Panc1 (cell line): ENCODE measurements around the gene KRT10. TPM values are rescaled to one million over a fixed set of nuclear protein-coding genes. Genes with fewer than 3 reads are reported as not detected.

Experiments
- ATAC-seq: fragments of 200-7000 bp; cut with Tn5 transposase; 2 replicates; pipeline ENCODE4 v1.9.1; 2020; ENCODE audit warnings: mild to moderate bottlenecking, moderate library complexity
- BruUV-seq: library from RNA; stranded (reverse); fragments of 400-500 nt; replicated peaks from 2 replicates; lab custom pipeline; 2021; lab: Mats Ljungman, UMichigan
- CTCF ChIA-PET: fragments of 300-600 bp; sonication (Branson Sonifier 250); formaldehyde crosslinking; loops from one replicate; lab custom pipeline; 2022; ENCODE audit warnings: antibody characterized with exemption; lab: Charles Lee
- POLR2A ChIA-PET: fragments of 300-600 bp; sonication (Branson Sonifier 250); formaldehyde crosslinking; loops from one replicate; lab custom pipeline; 2022; ENCODE audit warnings: antibody characterized with exemption; lab: Charles Lee
- DNase-seq: peaks from one replicate; pipeline ENCODE4 v3.0.0-alpha.2; 2010; ENCODE audit warnings: low read depth, low spot score
- H3K27ac ChIP-seq: 2 replicates; pipeline ENCODE4 v1.5.1; 2011; ENCODE audit warnings: mild to moderate bottlenecking, low read length, inconsistent platforms
- H3K27me3 ChIP-seq: fragments of 200-500 bp; sonication (Bioruptor generic); 2 replicates; pipeline ENCODE4 v1.6.0; 2014; ENCODE audit warnings: low read length, inconsistent platforms; ENCODE audit not compliant: control insufficient read depth, insufficient read depth
- H3K36me3 ChIP-seq: fragments of 200-500 bp; sonication (Bioruptor generic); 2 replicates; pipeline ENCODE4 v1.5.1; 2014; ENCODE audit warnings: inconsistent platforms, mild to moderate bottlenecking, low read length, moderate library complexity; ENCODE audit not compliant: control insufficient read depth, insufficient read depth
- H3K4me1 ChIP-seq: 2 replicates; pipeline ENCODE4 v1.5.1; 2011; ENCODE audit warnings: inconsistent platforms, mild to moderate bottlenecking, low read length, moderate library complexity; ENCODE audit not compliant: control insufficient read depth, insufficient read depth
- H3K4me3 ChIP-seq, 2 experiments: 2 replicates each; pipeline ENCODE4 v1.5.1; 2011 to 2012; ENCODE audit warnings: low read depth in 2 of 2, low read length in 2 of 2, mild to moderate bottlenecking in 2 of 2, inconsistent platforms in 1 of 2, moderate library complexity in 1 of 2
- H3K9me3 ChIP-seq: fragments of 200-500 bp; sonication (Bioruptor generic); 2 replicates; pipeline ENCODE4 v1.5.1; 2014; ENCODE audit warnings: low read depth, mild to moderate bottlenecking, inconsistent platforms, low read length, moderate library complexity; ENCODE audit not compliant: control insufficient read depth, insufficient read depth
- POLR2AphosphoS5 ChIP-seq: IDR thresholded peaks from 2 replicates; pipeline ENCODE4 v1.6.1; 2012; ENCODE audit warnings: mild to moderate bottlenecking, low read depth, low read length, moderate library complexity
- SIN3A ChIP-seq: IDR thresholded peaks from 2 replicates; pipeline ENCODE4 v1.6.1; 2012; ENCODE audit warnings: low read depth, mild to moderate bottlenecking, low read length, moderate library complexity, borderline replicate concordance; ENCODE audit not compliant: insufficient read depth
- TCF7L2 ChIP-seq: IDR thresholded peaks from 2 replicates; pipeline ENCODE4 v1.6.1; 2011; ENCODE audit warnings: mild to moderate bottlenecking, low read depth, low read length, inconsistent platforms
- in situ Hi-C: cut with HindIII; loops from 2 replicates; pipeline ENCODE4 v1.10.0; 2016; ENCODE audit warnings: low sequenced_read_pairs, low pct_unique_long_range_greater_than_20kb
- intact Hi-C: fragments of 100-400 bp; cut with micrococcal nuclease; formaldehyde crosslinking; loops from one replicate; pipeline ENCODE4 v1.10.0; 2022; ENCODE audit not compliant: unreplicated experiment
- total RNA-seq: library from RNA; stranded (reverse); gene quantifications from one replicate; pipeline ENCODE4 v1.2.1, GENCODE V29; 2021; ENCODE audit not compliant: unreplicated experiment
- TF ChIP-seq, protein P1 (sequence below): fragments of 450-650 bp; IDR thresholded peaks from 2 replicates; pipeline ENCODE4 v1.5.1; 2017; ENCODE audit warnings: mild to moderate bottlenecking
- TF ChIP-seq, protein P2 (sequence below), 2 experiments: IDR thresholded peaks; 2 replicates each; pipeline ENCODE4 v1.6.1; 2011 to 2012; ENCODE audit warnings: low read depth in 2 of 2, control low read depth in 1 of 2, low read length in 1 of 2, mild to moderate bottlenecking in 1 of 2, moderate library complexity in 1 of 2; ENCODE audit not compliant: insufficient read depth in 1 of 2

The KRT10 gene
- total RNA-seq, 1 experiment from 2014 or later = 70.8 TPM

DNA sequence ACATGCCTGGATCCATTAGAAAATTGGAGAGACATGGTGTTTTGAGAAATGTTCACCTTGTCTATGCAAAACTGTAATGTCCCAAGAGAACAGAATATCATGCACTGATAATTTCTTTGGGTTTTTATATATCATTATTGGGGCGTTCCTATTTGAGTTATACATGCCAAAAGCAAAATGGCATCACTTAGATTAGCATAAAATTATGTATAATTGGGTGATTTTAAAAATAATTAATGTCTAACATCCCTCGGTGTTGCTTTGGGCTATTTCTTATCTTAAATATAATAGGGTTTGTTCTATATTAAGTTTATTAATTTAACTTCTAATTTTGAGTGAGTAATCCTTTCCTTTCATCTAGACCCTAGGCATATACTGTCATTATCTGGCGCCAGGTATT lies 22.6 kb downstream of the KRT10 start, which contains the start of gene KRT28:
KRT28 (minus strand) TSS at position 101 of the 400 bp plus-strand sequence; CDS start at position 35, 66 bp downstream.
- ChIA-PET CTCF (no interaction called here), POLR2A (no interaction called here)
- DNase-seq = no peak

DNA sequence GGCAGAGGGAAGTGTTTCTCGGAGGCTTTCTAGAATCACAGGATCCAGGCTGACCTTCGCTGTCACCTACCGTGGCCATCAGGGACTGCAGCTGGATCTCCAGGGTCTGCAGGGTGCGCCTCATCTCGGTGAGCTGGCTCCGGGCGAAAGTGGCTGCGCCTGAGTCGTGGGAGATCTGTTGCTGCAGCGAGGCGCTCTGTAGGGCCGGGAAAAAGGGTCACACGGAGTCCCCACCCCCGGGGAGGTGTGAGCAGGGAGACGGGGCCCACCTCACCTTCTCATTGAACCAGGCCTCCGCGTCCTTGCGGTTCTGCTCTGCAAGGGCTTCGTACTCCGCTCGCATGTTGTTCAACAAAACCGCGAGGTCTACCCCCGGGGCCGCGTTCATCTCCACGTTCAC lies 25.6 kb downstream of the KRT10 start:
- DNase-seq = no peak
- Histone ChIP-seq H3K36me3 (no peaks in the 10 kb centered on the region), H3K27ac (no peak overlapping the region), H3K4me3 (no peak overlapping the region), H3K27me3 (peaks cover 26% of the 10 kb centered on the region), H3K4me1 (no peaks in the 10 kb centered on the region), H3K9me3 (no peaks in the 10 kb centered on the region)
- ChIA-PET CTCF (interaction anchor here (0.7 kb wide), 1 partner anchor 181 kb away, joined by 3 read pairs; no protein-coding TSS in a partner anchor), POLR2A (no interaction called here)
- intact Hi-C loops (no loop called here), in situ Hi-C loops (no loop called here)
- no TSS peak for BruUV-seq
- ATAC-seq = no peak
- TF ChIP-seq, protein P1, sequence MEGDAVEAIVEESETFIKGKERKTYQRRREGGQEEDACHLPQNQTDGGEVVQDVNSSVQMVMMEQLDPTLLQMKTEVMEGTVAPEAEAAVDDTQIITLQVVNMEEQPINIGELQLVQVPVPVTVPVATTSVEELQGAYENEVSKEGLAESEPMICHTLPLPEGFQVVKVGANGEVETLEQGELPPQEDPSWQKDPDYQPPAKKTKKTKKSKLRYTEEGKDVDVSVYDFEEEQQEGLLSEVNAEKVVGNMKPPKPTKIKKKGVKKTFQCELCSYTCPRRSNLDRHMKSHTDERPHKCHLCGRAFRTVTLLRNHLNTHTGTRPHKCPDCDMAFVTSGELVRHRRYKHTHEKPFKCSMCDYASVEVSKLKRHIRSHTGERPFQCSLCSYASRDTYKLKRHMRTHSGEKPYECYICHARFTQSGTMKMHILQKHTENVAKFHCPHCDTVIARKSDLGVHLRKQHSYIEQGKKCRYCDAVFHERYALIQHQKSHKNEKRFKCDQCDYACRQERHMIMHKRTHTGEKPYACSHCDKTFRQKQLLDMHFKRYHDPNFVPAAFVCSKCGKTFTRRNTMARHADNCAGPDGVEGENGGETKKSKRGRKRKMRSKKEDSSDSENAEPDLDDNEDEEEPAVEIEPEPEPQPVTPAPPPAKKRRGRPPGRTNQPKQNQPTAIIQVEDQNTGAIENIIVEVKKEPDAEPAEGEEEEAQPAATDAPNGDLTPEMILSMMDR = no peak
- TF ChIP-seq TCF7L2 = no peak
- no peak for TF ChIP-seq POLR2AphosphoS5
- TF ChIP-seq, protein P2, sequence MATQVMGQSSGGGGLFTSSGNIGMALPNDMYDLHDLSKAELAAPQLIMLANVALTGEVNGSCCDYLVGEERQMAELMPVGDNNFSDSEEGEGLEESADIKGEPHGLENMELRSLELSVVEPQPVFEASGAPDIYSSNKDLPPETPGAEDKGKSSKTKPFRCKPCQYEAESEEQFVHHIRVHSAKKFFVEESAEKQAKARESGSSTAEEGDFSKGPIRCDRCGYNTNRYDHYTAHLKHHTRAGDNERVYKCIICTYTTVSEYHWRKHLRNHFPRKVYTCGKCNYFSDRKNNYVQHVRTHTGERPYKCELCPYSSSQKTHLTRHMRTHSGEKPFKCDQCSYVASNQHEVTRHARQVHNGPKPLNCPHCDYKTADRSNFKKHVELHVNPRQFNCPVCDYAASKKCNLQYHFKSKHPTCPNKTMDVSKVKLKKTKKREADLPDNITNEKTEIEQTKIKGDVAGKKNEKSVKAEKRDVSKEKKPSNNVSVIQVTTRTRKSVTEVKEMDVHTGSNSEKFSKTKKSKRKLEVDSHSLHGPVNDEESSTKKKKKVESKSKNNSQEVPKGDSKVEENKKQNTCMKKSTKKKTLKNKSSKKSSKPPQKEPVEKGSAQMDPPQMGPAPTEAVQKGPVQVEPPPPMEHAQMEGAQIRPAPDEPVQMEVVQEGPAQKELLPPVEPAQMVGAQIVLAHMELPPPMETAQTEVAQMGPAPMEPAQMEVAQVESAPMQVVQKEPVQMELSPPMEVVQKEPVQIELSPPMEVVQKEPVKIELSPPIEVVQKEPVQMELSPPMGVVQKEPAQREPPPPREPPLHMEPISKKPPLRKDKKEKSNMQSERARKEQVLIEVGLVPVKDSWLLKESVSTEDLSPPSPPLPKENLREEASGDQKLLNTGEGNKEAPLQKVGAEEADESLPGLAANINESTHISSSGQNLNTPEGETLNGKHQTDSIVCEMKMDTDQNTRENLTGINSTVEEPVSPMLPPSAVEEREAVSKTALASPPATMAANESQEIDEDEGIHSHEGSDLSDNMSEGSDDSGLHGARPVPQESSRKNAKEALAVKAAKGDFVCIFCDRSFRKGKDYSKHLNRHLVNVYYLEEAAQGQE (IDR thresholded peaks at IDR 0.05; ENCODE audit: insufficient read depth in 1 of 2, low read depth in 2 of 2, low read length in 1 of 2) = no peak
- TF ChIP-seq SIN3A = no peak

More for the DNA sequence above, 22.6 kb downstream of the KRT10 start, which contains the start of gene KRT28:
- Histone ChIP-seq H3K36me3 (no peaks in the 10 kb centered on the region), H3K27ac (no peak within 1 kb of the TSS), H3K4me3 (no peak within 1 kb of the TSS), H3K4me1 (peaks cover 5% of the 10 kb centered on the region), H3K9me3 (no peaks in the 10 kb centered on the region), H3K27me3 (peaks cover 23% of the 10 kb centered on the region)
- no TSS peak for BruUV-seq
- intact Hi-C loops (loop anchor here (5.0 kb wide), 1 partner anchor 52 kb away; no protein-coding TSS in a partner anchor), in situ Hi-C loops (no loop called here)
- no peak for ATAC-seq
- TF ChIP-seq POLR2AphosphoS5 = no peak
- TF ChIP-seq, protein P1 = no peak
